Stimulated activated effector memory CD8-positive, alpha-beta T cell treated with anti-CD3 and anti-CD28 coated beads, Interleukin-12 subunit alpha, Interleukin-12 subunit beta, amount 100 ng/mL, for 72 hours (primary cell): ENCODE results near the gene TMEM150B.

ENCODE experiments used
- ATAC-seq: fragments of 150-1000 bp; cut with Tn5 transposase; 2 replicates; pipeline ENCODE4 v1.10.0; 2021
- DNase-seq, 2 donors: peaks; one replicate each; pipeline ENCODE4 v3.0.0; 2021 to 2022; ENCODE audit warnings: low spot score in 2 of 2
- H3K27ac Mint-ChIP-seq: one replicate; pipeline ENCODE4 v1.8.0; 2022; ENCODE audit warnings: mild to moderate bottlenecking, mixed read lengths
- H3K36me3 Mint-ChIP-seq: one replicate; pipeline ENCODE4 v1.8.0; 2022; ENCODE audit warnings: mild to moderate bottlenecking, mixed read lengths
- H3K4me1 Mint-ChIP-seq: one replicate; pipeline ENCODE4 v1.8.0; 2022; ENCODE audit warnings: mixed read lengths
- H3K4me3 Mint-ChIP-seq: one replicate; pipeline ENCODE4 v1.8.0; 2022; ENCODE audit warnings: mild to moderate bottlenecking, mixed read lengths
- H3K9me3 Mint-ChIP-seq: one replicate; pipeline ENCODE4 v1.8.0; 2022; ENCODE audit warnings: mixed read lengths

Gene TMEM150B

DNA sequence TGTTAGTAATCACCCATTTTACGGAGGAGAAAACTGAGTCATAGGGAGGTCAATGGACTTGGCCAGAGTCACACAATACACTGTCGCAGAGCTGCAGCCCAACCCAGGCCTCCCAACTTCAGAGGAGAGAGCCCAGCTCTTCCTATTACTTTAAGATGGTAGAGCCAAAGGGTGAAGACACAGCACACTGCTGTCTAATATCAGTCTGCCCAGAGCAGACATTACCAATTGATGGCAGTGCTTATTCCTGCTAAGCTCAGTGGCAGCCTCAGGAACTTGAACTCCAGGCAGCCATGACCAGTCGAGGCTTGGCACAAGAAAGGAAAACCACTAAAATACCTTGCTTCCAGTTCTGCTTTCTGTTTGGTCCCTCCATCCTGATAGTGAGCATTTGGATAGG is 18.4 kb downstream of the TMEM150B start:
- Mint-ChIP-seq H3K9me3 (no peaks in the 10 kb centered on the region), H3K36me3 (peaks cover 14% of the 10 kb centered on the region), H3K4me1 (peaks cover 5% of the 10 kb centered on the region), H3K27ac (no peak overlapping the region), H3K4me3 (no peak overlapping the region)
- no peak for ATAC-seq
- DNase-seq = no peak

DNA sequence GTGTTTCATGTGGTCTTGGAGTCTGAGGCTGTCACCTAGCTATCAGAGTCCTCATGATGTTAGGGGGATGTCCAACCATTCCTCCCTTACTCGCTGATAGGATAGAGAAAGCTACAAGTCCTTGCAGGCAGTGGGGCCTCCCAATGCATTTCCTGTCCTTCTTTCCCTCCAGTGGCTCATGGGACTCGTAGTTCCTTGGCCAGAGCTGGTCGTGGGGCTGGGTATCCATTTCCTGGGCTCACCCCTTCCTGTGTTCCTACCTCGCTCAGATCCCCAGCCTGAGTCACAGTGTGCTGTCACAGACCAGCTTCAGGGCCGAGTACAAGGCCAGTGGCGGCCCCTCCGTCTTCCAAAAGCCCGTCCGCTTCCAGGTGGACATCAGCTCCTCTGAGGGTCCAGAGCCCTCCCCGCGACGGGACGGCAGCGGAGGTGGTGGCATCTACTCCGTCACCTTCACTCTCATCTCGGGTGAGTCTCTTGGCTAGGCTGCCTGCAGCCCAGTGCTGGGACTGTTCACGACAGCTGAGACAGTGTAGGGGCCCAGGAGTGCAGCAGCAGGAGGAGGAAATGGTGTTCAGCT is 19.1 kb downstream of the TMEM150B start:
- H3K27ac Mint-ChIP-seq = no peak overlapping the region
- H3K4me3 Mint-ChIP-seq = no peak overlapping the region

DNA sequence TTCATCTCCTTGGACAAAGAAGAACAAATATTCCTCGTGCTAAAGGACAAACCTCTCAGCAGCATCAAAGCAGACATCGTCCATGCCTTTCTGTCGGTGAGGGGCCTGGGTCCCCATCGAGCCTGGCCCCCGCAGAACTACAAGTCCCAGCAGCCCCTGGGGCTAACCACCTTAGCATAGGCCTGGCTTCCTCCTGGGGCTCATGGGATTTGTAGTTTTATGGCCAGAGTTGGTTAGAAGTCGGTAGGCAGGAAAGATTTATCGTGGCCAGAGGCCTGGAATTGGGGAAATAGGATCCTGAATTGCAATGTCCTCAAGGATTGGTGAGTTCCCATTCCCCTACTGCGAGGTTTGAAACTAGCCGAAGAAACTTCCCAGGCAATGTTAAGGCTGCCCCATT is 19.6 kb downstream of the TMEM150B start:
- peak; percentile 24 to 63 for DNase-seq
- no peak overlapping the region for H3K27ac Mint-ChIP-seq
- H3K9me3 Mint-ChIP-seq = no peaks in the 10 kb centered on the region
- H3K4me1 Mint-ChIP-seq = peaks cover 11% of the 10 kb centered on the region
- no peak overlapping the region for H3K4me3 Mint-ChIP-seq
- ATAC-seq = peak; percentile 67
- peaks cover 18% of the 10 kb centered on the region for H3K36me3 Mint-ChIP-seq

More for the DNA sequence above, 19.1 kb downstream of the TMEM150B start:
- H3K36me3 Mint-ChIP-seq = peaks cover 18% of the 10 kb centered on the region
- ATAC-seq (no peak), DNase-seq (no peak)
- H3K4me1 Mint-ChIP-seq = peaks cover 11% of the 10 kb centered on the region
- no peaks in the 10 kb centered on the region for H3K9me3 Mint-ChIP-seq

DNA sequence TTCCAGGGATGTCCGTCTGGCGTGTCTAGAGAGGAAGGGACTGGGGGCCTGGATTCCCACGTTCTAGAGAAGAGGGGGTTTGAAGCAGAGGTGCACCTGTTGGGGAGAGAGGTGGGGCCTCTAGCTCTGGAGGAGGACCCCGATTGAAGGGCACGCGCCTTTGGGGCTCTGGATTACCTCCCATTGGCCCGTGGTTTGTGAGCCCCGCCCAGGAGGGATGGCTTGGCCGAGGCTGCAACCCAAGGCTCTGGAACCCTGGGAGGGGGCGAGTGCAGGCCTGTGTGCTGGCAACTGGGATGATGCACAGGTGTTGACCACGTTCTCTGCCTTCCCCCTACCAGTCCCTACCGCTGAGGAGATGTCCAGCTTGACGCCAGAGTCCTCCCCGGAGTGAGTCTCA is 20.2 kb downstream of the TMEM150B start:
- ATAC-seq (no peak), DNase-seq (no peak)
- H3K27ac Mint-ChIP-seq = no peak overlapping the region
- peaks cover 13% of the 10 kb centered on the region for H3K4me1 Mint-ChIP-seq
- peaks cover 18% of the 10 kb centered on the region for H3K36me3 Mint-ChIP-seq
- no peak overlapping the region for H3K4me3 Mint-ChIP-seq
- no peaks in the 10 kb centered on the region for H3K9me3 Mint-ChIP-seq

DNA sequence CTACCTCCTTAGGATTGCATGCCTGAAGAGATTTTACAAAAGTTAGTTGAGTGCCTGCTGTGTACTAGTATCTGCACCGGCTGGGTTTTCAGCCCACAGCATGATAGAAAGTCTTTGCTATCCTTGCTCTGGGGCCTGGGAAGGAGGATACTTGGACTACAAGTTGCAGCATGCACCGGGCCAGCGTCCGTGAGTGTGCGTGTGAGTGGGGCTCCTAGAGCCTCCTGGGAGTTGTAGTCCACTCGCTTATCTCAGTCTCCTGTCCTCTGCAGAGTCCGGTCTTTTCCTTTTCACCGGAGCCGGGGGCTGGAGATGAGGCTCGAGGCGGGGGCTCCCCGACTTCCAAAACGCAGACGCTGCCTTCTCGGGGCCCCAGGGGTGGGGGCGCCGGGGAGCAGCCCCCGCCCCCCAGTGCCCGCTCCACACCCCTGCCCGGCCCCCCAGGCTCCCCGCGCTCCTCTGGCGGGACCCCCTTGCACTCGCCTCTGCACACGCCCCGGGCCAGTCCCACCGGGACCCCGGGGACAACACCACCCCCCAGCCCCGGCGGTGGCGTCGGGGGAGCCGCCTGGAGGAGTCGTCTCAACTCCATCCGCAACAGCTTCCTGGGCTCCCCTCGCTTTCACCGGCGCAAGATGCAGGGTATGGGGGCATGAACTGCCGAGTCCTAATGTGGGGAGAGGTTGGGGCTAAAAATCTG is 20.7 kb downstream of the TMEM150B start:
- no peak for ATAC-seq
- Mint-ChIP-seq H3K36me3 (peaks cover 18% of the 10 kb centered on the region), H3K4me3 (no peak overlapping the region), H3K27ac (no peak overlapping the region), H3K9me3 (no peaks in the 10 kb centered on the region), H3K4me1 (peaks cover 17% of the 10 kb centered on the region)
- no peak for DNase-seq

DNA sequence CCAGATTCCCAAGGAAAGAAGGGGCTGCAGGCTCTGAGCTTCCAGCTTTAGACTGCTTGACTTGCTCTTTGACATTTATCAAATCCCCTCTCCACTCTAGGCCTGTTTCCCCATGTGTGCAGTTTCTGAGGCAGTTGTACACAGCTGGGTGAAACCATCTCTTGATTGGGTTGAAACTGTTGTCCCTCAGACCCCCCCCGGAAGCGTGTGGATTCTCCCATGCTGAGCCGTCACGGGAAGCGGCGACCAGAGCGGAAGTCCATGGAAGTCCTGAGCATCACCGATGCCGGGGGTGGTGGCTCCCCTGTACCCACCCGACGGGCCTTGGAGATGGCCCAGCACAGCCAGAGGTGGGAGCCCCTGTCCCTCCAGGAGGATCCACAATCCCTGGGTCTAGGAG is 21.7 kb downstream of the TMEM150B start:
- DNase-seq (no peak), ATAC-seq (no peak)
- Mint-ChIP-seq H3K9me3 (no peaks in the 10 kb centered on the region), H3K36me3 (peaks cover 18% of the 10 kb centered on the region), H3K4me3 (no peak overlapping the region), H3K27ac (no peak overlapping the region), H3K4me1 (peaks cover 17% of the 10 kb centered on the region)

DNA sequence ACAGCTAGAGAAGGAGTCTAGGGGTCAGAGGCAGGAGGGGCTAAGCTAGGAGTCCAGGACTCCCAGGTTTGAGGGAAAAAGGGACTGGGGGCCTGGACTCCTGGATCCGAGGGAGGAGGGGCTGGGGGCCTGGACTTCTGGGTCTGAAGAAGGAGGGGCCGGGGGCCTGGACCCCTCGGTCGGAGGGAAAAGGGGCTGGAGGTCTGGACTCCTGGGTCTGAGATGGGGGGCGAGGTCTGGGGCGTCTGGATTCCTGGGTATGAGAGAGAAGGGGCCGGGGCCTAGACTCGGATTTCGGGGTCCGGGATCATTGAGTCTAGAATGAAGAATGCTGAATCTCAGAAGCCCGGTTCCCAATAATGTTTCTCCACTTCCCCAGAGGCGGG is 22.8 kb downstream of the TMEM150B start:
- no peaks in the 10 kb centered on the region for H3K9me3 Mint-ChIP-seq
- H3K27ac Mint-ChIP-seq = peak overlapping the region; percentile 93
- DNase-seq = no peak
- peak overlapping the region; percentile 76 for H3K4me3 Mint-ChIP-seq
- ATAC-seq = no peak
- H3K36me3 Mint-ChIP-seq = peaks cover 8% of the 10 kb centered on the region
- H3K4me1 Mint-ChIP-seq = peaks cover 17% of the 10 kb centered on the region

DNA sequence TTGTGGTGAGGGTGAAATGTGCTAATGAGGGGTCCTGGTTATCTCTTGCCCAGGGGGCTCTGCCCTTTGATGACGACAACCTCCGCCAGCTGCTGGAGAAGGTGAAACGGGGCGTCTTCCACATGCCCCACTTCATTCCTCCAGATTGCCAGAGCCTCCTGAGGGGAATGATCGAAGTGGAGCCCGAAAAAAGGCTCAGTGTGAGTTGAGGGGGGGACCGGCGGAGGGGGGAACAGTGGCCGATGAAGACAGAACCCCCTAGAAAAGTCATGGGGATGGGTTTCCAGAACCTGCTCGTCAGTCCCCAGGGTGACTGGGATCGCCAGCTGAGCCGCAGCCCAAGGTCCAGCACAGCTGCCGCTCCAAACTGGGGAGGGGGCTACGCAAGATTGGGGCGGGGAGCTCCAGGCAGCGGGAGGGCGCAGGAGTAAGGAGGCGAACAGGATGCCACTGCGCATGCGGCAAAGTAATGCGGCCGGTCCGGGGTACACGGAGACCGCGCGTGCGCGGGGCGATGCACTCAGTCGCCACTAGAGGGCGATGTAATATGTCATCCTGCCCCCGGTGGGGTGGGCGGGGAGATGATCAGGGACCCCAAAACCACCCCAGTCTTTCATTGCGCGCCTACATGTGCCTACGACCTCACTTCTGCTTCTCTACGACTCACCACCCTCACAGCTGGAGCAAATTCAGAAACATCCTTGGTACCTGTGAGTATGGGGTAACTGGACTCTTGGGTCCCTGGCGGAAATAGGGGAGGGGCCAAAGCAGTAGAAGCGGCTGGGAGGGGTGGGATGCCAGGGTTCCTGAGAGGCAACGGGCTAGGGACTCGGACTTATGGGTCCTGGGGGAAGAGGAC is 23.5 kb downstream of the TMEM150B start:
- H3K36me3 Mint-ChIP-seq = peaks cover 8% of the 10 kb centered on the region
- H3K4me1 Mint-ChIP-seq = peaks cover 17% of the 10 kb centered on the region
- peak; percentile 85 for ATAC-seq
- no peaks in the 10 kb centered on the region for H3K9me3 Mint-ChIP-seq
- H3K4me3 Mint-ChIP-seq = peak overlapping the region; percentile 76
- peak; percentile 99 to 100 for DNase-seq
- H3K27ac Mint-ChIP-seq = peak overlapping the region; percentile 93

DNA sequence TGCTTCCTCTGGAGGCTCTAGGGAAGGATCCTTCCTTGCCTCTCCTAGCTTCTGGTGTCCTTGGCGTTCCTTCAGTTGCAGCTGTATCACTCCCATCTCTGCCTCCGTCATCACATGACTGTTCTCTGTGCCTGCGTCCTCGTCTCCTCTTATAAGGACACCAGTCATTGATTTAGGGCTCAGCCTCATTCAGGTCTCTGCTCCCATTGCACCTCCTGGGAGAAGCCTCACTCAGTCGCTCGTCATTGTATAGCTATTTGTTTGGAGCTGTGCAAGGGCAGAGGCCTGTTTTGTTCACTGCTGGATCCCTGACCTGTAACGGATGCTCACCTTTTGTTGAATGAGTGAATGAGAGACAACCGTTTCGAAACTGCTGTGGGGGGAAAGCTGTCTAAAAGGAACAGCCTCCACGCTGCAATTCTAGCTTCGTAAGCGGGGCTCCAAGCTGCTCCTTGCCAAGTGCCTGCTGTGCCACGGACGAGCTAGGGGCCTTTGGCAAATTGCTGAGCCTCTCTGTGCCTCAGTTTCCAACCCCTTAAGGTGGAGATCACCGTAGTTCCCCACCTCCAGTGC is 24.2 kb downstream of the TMEM150B start:
- peaks cover 20% of the 10 kb centered on the region for H3K4me1 Mint-ChIP-seq
- H3K9me3 Mint-ChIP-seq = no peaks in the 10 kb centered on the region
- H3K36me3 Mint-ChIP-seq = peaks cover 11% of the 10 kb centered on the region
- peak overlapping the region; percentile 76 for H3K4me3 Mint-ChIP-seq
- no peak for ATAC-seq
- no peak overlapping the region for H3K27ac Mint-ChIP-seq
- no peak for DNase-seq

DNA sequence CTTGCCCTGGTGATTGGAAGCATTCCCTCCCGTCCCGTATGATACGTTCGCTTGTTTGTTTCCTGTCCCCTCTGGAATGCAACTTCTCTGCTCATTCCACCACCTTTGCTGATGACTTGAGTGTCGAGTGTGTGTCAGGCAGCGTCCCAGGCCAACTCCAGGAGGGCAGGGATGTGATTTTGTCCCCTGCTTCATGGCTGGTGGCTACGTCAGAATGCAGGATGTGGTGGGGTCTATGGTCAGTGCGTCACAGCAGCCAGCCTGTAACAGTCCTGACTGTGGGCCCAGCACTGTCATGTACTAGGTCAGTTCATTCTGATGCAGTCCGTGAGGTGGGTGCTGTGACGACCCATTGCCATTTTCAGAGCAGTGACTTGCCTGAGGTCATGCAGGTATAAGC is 25.1 kb downstream of the TMEM150B start:
- peaks cover 21% of the 10 kb centered on the region for H3K4me1 Mint-ChIP-seq

DNA sequence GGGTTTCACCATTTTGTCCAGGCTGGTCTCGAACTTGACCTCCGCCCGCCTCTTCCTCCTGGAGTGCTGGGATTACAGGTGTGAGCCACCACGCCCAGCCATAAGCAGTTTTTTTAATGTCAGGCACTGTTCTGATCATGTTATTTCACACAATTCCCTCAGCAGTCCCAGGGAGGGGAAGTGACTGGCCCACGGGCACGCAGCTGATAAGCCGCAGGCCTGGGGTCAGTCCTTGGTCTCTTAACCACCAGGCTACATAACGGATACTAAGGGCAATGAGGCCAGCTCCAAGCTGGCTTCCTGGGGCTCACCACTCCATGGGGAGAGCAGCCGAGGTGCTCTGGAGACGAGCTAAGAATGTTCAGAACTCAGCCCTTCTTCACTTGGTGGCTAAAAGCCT is 27.9 kb downstream of the TMEM150B start:
- ATAC-seq = no peak
- H3K4me1 Mint-ChIP-seq = peaks cover 21% of the 10 kb centered on the region
- H3K27ac Mint-ChIP-seq = no peak overlapping the region

More for the DNA sequence above, 25.1 kb downstream of the TMEM150B start:
- peak; percentile 49 for ATAC-seq
- DNase-seq = no peak
- Mint-ChIP-seq H3K9me3 (no peaks in the 10 kb centered on the region), H3K27ac (peak overlapping the region; percentile 40), H3K36me3 (peaks cover 14% of the 10 kb centered on the region), H3K4me3 (peak overlapping the region; percentile 29)

DNA sequence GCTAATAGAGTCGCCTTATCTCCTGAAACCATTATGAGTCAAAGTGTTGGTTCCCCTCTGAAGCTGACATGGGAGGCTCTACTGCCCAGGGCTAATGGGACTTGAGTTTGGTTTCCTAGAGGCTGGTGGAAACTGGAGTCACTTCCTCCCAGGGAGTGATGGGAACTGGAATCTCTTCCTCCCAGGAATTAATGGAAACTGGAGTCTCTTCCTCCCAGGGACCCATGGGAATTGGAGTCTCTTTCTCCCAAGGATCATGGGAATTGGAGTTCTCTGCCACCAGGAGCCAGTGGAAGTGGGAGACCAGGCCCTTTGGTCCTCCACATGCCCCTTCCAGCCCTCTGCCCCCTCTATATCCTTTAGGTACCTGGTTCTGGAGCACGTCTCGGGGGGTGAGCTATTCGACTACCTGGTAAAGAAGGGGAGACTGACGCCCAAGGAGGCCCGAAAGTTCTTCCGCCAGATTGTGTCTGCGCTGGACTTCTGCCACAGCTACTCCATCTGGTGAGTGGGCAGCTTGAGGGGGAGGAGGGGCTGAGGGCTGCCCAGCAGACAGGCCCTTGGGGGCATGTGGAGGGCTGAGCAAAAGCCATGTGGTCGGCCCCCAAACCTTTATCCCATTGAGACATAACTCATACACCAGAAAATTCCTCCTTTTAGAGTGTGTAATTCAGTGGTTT is 35.9 kb downstream of the TMEM150B start:
- no peak for DNase-seq
- H3K9me3 Mint-ChIP-seq = no peaks in the 10 kb centered on the region
- no peak for ATAC-seq

More for the DNA sequence above, 27.9 kb downstream of the TMEM150B start:
- Mint-ChIP-seq H3K9me3 (no peaks in the 10 kb centered on the region), H3K36me3 (peaks cover 14% of the 10 kb centered on the region), H3K4me3 (no peak overlapping the region)
- no peak for DNase-seq

DNA sequence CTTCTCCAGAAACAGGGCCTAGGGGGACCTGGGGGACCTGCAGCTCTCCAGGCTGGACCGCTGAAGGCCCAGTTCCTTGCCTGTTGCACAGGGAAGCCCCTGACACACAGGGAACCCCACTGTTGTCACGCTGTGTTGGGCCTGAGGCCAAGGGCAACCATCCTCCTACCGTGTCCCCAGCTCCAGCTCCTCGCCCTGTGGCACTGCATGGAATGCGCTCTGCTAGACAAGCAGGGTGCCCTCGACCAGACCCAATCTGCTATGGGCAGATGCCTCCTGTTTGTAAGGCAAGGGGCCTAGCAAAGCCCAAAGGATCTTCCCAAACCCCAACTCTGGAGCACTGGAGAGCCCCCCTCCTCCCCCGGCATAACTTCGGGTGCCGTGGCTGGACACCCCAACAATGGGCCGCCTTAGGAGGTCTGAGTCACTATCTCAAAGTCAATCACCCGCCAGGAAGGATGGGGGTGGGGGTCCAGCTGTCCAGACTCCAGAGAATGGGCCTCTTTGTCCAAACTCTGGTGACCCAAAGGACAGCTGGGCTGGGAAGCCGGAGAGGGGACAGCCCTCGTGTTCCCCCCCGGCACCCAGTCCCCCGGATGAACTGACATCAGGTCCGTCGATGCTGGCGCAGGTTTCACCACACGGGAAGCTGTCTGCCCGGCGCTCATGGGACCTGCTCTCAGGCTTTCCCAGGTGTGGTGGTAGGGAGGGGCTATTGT is 37.6 kb downstream of the TMEM150B start:
- DNase-seq (no peak), ATAC-seq (peak; percentile 45)
- peaks cover 18% of the 10 kb centered on the region for H3K4me1 Mint-ChIP-seq
- H3K9me3 Mint-ChIP-seq = no peaks in the 10 kb centered on the region
- peaks cover 27% of the 10 kb centered on the region for H3K36me3 Mint-ChIP-seq
- peak overlapping the region; percentile 48 for H3K27ac Mint-ChIP-seq
- H3K4me3 Mint-ChIP-seq = no peak overlapping the region

More for the DNA sequence above, 35.9 kb downstream of the TMEM150B start:
- H3K4me1 Mint-ChIP-seq = peaks cover 5% of the 10 kb centered on the region
- no peak overlapping the region for H3K27ac Mint-ChIP-seq
- H3K4me3 Mint-ChIP-seq = no peak overlapping the region
- peaks cover 27% of the 10 kb centered on the region for H3K36me3 Mint-ChIP-seq

DNA sequence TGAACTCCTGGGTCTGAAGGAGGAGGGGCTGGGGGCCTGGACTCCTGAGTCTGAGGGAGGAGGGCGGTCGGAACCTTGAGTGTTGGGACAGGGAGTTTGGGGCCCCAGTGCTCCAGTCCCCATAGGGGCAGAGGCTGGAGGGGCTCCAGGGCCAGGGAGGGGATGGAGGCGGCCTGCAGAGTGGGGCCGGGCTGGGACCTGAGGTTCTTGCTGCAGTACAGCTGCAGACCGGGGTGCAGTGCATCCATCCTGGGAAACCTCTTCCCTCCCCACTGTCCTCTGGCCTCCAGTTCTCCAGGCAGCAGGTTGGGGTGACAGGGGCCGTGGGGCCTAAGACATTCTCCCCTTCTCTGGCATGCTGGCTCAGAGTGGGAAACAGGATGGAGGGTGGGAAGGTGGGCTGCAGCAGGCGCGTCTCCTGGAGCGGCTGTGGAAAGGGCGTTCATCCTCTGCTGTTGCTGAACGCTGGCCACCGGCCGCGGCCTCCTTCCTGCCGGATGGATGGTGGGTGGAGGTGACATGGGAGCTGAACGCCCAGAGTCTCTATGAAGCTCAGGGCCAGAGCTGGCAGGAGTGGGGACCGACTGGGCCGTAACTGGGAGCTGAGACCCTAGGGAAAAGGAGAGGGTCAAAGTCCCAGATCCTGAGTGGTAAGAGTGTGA is 39.8 kb downstream of the TMEM150B start:
- Mint-ChIP-seq H3K36me3 (peaks cover 10% of the 10 kb centered on the region), H3K4me3 (peak overlapping the region; percentile 75), H3K9me3 (no peaks in the 10 kb centered on the region), H3K27ac (peak overlapping the region; percentile 68), H3K4me1 (peaks cover 30% of the 10 kb centered on the region)
- DNase-seq (no peak), ATAC-seq (no peak)
